ENCODE data around the gene RAB14.

Gene RAB14

DNA sequence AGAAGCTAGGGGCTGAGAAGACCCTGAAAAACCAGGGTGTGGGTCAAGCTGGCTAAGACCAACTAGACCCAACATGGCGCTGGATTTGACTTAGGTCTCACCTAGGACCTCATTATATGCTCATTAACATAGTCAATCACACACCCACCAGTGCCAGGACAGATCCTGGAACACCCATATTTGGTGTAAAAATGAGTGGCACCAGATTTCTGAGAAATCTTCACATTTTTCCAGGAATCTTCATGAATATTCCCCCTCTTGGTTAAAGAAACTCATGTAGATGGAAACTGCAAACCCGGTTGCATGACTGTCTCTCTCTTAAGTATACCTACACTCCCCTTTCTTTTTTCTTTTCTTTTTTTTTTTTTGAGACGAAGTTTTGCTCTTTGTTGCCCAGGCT is 17.9 kb upstream of the RAB14 start:
- DNase-seq (ENCODE audit: low read depth in 2 of 2), result no peak

DNA sequence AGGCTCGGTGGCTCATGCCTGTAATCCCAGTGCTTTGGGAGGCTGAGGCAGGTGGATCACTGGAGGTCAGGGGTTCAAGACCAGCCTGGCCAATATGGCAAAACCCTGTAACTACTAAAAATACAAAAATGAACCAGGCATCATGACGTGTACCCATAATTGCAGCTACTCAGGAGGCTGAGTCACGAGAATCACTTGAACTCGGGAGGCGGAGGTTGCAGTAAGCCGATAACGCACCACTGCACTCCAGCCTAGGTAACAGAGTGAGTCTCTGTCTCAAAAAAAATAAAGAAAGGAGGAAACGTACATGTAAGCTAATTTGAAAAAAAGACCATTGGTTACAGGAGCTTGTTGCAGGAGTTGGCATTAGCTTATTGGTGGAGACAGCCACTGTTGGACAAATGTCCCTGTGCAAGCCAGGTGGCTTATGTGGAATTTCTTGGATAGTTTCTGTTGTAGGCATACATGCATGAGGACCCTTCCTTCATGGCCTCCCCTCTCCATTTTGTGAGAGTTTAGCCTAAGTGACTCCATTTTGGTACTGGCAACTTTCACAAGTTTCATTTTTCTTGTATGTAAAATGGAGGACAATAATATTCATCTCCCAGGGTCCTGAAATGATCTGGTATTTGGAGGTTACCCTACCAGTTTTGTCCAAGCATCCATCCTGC is 16.8 kb upstream of the RAB14 start:
- DNase-seq (ENCODE audit: low read depth in 2 of 2), result no peak

DNA sequence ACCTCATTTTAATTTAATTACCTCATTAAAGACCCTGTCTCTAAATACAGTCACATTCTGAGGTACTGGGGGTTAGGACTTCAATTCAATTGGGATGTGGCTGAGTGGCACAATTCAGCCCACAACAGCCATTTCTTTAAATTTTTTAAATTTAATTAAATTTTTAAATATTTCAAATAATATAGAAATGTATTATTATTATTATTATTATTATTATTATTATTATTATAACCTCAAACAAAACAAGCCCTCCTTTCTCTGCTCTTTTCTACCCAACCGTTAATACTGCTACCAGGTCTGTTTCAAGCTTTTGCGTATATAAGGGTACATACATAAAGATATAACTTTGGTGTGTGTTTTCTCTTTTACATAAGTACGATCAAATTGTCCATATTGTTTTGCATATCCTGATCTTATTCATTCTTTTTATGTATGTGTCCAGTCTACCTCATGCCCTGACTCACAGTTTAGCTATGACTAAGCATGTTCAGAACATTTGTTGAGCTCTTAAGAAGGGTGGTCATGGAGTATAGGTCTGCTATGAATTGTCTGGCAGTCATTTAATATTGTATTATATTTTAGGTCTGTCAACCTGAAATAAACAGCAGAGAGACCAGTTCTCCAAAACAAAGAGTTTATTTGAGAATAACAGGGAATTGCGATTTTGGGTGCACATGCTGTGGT is 16.1 kb upstream of the RAB14 start:
- no peak for DNase-seq (ENCODE audit: low read depth in 2 of 2)

DNA sequence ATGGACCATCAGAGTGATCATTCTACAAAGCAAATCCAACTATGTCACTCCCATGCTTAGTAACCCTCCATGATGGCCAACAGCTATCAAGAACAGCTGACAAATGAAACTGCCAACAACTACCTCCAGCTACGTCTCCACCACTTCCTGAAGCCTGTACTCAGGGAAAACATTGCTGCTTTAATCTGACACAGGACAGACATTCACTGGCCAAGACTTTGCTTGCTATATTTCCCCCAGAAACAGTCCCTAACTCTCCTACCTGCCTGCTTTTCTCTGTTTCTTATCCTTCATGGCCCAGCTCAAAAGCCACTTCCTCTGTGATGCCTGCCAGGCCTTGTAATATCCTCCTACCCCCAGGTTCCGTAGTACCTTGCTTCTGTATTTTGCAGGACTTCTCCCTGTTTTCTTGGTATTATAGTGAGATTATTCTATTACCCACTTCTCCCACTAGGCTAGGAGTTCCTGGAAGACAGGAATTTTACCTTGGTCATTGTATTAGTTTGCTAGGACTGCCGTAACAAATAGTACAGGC is 14.7 kb upstream of the RAB14 start:
- no peak for DNase-seq (ENCODE audit: low read depth in 2 of 2)

DNA sequence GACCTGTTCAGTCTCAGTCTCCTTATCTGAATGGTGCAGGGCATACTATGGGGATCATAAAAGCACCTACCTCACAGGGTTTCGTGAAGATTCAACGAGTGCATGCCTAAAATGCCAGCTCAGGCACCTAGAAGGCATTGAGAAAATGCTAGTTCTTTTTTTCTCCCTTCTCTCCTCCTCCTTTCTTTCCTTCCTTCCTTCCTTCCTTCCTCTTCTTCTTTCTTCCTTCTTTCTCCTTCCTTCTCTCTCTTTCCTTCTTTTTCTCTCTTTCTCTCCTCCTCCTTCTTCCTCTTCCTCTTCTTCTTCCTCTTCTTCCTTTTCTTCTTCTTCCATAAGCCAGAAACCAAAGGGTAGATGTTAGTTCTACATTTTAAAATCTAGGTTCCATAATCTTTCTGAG is 12.3 kb upstream of the RAB14 start:
- DNase-seq (ENCODE audit: low read depth in 2 of 2), result no peak

DNA sequence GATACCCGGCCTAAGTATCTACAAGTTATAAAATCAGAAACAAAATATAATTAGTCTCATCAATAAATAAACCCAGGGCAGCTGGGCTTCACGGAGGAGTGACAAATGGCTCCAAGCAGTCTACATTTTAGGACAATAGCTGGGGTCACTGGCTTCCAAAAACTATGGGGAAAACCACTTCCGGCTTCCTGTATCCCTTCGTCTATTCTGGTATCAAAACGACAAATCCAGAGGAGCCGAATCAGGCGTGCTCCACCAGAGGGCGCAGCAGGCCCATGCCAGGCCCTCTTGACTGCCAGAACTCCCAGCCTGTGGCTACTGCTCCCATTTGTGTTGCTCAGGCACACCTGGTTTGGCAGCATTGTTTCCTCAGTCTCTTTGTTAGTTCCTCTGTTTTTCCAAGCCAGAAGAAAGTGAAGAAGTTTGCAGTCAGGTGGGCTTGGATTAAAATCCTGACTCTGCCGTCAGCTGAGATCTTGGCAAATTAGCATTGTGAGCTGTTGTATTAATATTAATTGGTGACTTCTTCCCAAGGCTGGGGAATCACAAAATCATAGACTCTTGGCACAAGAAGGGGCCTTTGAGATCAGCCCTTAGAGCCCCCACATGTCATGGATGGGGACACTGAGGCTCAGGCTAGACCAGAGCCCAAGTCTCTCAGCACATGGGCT is 11.6 kb upstream of the RAB14 start:
- peak; percentile 64 to 66 for DNase-seq (ENCODE audit: low read depth in 2 of 2)

DNA sequence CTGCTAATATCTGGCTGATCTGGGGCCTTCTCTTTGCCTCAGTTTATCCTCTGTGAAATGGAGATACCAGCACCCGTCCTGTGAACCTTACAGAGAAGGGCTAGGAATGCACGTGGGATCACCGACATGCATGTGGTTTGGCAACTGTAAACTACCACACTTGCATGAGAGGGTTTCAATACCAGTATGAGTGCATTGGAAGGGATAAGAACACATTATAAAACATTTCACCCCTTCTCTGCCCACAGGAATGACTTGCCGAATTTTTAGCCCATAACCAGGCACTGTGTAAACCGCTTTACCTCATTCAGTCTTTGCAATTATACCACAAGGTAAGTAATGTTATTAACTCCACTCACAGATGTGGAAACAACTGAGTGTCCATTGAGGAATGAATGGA is 8.9 kb upstream of the RAB14 start:
- DNase-seq (ENCODE audit: low read depth in 2 of 2), result no peak

DNA sequence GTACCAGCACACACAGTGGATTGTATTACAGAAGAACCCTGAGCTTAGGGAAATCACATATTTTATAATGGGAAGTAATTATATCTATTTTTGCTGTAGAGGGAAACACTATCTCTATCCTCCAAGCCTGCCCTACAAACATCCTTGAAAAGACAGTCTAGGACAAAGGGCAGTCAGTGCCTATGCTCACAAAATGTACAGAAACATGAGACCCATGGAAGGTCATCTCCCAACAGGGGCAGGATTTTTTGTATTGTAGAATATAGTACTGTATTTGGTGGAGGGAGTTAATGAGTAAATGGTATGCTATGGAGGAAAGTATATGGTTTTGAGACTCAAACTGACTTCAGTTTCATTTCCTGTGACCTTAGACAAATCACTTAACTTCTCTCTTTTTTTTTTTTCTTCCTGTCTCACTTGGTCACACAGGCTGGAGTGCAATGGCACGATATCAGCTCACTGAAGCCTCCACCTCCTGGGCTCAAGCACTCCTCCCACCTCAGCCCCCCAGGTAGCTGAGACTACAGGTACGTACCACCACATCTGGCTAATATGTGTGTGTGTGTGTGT is 5.8 kb upstream of the RAB14 start:
- DNase-seq (ENCODE audit: low read depth in 2 of 2), result no peak

DNA sequence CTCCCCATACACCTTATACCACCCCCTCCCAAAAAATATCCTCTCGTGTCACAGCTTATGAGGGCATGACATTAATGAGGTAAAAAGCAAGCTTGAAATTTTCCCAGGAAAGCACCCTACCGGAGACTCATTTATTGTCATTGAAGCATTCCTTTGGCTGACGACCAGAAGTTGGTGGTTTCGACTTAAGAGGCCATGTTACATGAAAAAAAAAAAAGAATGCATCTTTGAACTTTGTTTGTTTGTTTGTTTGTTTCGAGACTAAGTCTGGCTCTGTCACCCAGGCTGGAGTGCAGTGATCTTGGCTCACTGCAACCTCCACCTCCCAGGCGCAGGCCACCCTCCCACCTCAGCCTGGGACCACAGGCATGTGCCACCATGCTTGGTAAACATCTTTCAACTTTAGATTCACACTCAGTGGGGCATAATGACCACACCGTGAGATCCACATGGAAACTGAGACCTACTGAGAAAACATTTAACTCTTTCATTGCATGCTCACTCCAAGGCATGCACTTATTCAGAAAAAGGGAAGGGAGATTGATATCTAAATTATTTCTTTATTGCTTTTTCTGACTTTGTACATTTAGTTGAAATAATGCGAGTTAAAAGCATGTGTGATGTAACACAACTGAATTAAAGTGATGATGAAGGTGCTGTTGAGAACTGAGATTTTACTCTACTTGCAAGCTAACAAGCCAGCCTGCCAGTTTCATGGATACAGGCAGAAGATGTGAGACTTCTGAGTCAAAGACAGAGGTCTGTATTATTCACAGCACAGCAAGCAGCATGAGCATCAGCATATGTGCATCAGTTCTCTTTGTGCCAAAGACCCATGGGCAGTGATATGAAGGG is 5.1 kb upstream of the RAB14 start:
- no peak for DNase-seq (ENCODE audit: low read depth in 2 of 2)

DNA sequence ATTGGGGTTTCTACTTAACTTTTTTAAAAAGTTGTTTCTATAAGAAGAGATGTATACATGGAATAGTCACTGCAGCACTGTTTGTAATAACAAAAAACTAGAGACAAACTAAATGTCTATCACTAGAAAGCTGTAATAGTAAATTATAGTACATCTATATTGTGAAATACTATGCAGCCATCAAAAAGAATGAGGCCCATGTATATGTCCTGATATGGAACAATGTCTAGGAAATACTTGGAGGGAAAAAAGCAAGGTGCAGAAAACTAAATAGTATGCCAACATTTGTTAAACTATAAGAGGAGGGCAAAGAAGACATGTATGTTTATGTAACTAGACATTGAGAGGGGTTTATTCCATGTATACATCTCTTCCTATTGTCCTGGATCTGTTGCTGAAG is 2.9 kb upstream of the RAB14 start:
- no peak for DNase-seq (ENCODE audit: low read depth in 2 of 2)

DNA sequence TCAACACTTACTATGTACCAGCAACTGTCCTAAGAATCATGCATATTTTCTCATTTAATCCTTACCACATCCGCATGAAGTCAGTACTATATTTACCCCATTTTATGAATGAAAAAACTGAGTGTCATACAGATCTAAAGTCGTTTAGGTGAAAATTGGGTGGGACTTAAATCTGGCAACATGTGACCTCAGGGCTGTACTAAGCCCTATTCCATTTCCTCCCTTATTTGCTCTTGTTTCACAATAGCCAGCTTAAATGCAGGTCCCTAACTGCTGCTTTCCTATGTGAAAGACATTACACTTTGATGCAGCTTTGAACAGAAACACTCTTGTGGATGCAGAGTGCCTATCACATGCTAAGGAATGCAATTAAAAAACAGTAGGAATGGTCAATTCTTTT is 2.5 kb upstream of the RAB14 start:
- no peak for DNase-seq (ENCODE audit: low read depth in 2 of 2)

DNA sequence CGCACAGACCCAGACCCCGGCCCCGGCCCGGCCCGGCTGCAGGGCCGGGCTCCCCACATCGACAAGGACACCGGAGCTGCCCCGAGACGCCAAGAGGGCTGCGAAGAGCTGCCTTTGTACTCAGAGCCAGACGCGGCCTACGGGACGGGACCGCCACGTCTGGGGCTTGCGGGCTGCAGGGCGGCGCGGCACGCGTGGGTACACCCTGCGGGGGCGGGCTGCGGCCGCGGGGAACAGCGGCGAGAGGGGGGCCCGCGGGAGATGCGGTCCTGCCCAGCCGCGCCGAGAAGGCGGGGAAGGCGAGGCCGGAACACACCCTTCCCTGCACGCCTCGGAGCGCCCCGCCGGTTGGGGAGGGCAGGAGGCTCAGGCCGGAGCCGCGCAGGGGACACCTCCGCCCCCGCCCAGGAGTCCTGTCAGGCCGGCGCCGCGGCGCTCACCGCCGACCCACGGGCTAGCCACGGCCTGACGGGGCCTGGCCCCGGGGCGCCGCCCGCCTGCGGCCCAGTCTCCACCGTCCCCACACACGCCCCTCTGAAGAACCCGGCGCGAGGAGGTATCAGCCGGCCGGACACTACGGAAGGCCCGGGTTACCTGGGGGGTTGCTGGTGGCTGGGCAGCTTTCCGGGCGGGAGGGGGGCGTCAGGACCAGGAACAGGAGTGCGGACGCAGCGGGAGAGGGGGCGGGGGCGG is 478 bp downstream of the RAB14 start:
- DNase-seq (ENCODE audit: low read depth in 2 of 2), result no peak

DNA sequence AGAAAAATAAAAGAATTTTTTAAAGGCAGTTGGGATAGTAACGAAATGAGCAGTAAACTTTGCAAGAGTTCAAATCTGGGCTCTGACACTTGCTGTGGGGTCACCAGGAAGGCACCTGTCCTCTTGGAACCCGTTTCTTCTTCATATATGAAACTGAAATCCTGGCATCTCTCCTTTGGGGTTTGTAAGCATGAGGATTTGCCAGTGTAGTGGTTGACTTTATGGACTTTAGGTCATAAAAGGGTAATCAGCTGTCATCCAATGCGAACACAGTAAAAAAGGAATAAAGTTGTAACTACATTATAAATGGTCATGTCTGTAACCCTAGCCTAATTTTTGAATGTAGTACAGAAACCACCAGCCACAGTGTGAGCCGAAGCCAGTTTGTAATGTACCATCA is 1.3 kb downstream of the RAB14 start:
- no peak for DNase-seq (ENCODE audit: low read depth in 2 of 2)

DNA sequence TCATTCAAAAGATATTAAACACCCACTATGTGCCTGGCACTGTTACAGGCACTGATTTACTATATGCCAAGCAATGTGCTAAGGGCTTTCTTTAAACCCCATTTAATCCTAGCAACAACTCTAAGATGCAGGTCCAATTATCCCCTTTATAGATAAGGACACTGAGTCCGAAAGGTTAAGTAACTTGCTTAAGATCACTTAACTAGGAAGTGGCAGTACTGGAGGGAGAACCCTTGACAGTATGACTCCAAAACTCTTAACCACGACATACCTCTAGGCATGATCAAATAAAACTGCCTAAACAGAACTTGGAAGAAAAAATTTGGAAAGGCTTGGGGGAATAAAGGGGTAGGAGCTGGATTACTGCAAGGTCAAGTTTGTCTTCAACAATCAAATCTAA is 1.7 kb downstream of the RAB14 start:
- no peak for DNase-seq (ENCODE audit: low read depth in 2 of 2)

DNA sequence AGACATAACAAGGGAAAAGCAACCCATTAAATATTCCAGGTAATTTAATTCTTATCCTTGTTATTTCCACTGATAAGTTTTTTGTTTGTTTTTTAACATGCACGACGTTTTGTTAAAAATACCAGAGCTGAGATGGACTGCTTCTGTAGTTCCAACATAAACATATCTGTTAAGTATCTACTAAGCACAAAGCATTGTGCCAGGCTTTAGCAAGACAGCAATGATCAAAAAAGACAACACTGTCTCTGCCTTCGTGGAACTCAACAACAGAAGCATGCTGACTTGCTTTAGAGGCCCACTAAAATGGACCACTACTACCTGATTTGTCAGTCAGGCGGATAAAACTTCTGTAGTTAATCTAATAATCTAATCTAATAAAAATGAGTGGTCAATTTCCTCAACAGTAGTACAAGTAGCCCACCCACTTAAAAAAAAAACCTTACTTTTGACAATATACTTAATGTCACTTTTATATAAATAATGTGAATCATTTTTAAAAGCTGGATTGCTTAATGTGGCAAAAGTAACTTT is 3.1 kb downstream of the RAB14 start:
- no peak for DNase-seq (ENCODE audit: low read depth in 2 of 2)

DNA sequence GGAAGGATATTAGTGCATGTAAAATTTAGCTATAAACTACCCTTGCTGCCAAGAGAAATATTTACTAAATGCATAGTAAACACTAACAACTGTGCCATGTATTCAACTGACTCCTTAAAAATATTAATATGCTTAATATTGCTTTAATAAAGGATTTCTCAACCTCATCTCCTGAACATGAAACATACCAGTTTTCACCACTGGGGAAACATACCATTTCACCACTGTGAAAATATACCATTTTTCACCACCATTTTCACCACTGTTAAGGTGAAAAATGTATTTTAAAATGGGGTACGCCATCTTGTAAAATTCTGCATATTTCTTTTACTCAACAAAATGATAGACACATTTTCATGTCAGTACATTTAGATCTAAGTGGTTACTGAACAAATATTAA is 4.5 kb downstream of the RAB14 start:
- no peak for DNase-seq (ENCODE audit: low read depth in 2 of 2)

DNA sequence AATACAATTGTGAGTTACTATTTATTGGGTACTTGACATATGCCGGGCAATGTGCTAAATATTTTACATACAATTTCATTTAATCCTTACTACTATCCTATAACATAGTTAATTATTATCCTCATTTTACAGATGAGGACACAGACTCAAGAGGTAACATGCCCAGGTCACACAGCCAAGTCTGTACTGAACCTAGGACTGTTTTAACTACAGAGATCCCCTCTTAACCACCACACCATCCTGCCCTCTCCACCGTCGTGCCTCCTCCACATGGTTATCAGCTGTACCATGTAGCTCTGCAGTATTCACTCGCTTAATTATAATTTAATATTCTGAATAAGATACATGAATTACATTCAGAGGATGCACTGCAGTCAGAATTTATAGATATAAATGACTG is 5.3 kb downstream of the RAB14 start:
- no peak for DNase-seq (ENCODE audit: low read depth in 2 of 2)

DNA sequence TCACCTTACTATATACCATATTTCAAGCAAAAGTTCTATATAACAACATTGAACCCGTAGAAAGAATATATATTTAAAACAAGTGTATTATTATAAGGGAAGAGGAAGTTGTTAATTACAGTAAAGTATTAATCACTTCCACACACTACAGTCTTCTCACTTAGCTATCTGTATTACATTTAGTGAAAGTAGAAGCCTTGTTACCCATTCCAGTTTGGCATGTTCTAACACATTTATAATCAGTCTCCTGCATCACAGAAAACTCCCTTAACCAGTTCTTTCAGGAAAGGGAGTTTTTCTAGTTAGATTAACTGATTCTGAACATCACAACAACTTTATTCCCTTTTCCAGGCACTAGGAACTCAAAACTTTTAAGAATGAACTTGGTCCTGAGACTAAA is 6.9 kb downstream of the RAB14 start:
- DNase-seq (ENCODE audit: low read depth in 2 of 2), result no peak

DNA sequence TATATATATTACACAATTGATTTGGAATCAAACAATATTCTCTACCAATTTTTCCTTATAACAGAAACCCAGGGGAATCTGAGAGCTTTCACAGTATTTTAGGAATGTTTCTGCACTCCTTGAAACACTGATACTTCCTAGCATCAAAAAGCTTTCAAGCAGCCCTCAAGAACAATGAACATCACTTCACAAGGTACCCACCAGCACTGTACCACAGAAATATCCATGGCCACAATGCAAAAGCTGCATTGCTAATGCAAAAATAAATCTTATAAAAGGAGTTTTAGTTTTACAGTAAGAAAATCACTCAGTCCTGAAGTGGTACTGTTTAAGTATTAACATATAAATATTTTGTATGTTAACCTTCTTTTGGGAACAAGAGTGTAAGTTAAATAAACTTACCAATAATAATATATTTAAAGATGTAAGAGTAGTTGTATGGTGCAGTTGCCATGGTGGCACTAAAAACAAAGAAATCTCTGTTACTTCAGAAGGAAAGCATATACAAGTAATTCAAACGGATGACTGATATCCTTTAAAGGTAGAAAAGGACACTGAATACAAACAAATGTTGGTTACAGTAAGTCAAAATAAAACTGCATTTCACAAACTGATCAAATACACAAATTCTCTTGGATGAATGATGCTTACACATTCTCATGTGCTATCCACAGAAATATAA is 8.6 kb downstream of the RAB14 start:
- DNase-seq (ENCODE audit: low read depth in 2 of 2), result no peak

DNA sequence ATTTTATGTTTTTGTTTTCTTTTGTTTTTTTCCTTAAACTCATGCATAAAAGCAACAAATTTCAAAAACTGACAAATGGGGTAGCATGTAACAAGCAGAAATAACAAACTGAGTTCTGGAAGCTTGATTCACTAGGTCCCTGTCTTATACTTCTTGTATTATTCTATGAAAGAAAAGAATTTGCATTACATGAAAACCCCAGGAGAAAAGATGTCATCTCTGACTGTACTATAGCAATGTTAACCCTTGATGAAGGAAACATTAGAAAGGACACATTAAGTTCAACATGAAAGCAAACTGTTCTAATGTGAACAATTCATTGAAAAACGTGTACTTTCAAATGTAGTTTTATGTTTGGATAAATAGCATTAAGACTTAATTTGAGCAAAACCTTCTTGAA is 9.2 kb downstream of the RAB14 start:
- DNase-seq (ENCODE audit: low read depth in 2 of 2), result no peak

Measured in fibroblast of skin of left biceps (primary cell).